Measurements from ENCODE around the gene DAW1.

GRCh38 chr2:227864161-227864756 is 7.2 kb upstream of the DAW1 start:
- no peak for TF ChIP-seq CTCF (IDR thresholded peaks at IDR 0.05)
- TF ChIP-seq, protein P1, sequence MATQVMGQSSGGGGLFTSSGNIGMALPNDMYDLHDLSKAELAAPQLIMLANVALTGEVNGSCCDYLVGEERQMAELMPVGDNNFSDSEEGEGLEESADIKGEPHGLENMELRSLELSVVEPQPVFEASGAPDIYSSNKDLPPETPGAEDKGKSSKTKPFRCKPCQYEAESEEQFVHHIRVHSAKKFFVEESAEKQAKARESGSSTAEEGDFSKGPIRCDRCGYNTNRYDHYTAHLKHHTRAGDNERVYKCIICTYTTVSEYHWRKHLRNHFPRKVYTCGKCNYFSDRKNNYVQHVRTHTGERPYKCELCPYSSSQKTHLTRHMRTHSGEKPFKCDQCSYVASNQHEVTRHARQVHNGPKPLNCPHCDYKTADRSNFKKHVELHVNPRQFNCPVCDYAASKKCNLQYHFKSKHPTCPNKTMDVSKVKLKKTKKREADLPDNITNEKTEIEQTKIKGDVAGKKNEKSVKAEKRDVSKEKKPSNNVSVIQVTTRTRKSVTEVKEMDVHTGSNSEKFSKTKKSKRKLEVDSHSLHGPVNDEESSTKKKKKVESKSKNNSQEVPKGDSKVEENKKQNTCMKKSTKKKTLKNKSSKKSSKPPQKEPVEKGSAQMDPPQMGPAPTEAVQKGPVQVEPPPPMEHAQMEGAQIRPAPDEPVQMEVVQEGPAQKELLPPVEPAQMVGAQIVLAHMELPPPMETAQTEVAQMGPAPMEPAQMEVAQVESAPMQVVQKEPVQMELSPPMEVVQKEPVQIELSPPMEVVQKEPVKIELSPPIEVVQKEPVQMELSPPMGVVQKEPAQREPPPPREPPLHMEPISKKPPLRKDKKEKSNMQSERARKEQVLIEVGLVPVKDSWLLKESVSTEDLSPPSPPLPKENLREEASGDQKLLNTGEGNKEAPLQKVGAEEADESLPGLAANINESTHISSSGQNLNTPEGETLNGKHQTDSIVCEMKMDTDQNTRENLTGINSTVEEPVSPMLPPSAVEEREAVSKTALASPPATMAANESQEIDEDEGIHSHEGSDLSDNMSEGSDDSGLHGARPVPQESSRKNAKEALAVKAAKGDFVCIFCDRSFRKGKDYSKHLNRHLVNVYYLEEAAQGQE (IDR thresholded peaks at IDR 0.05; ENCODE audit: insufficient read depth in 1 of 2, low read depth in 2 of 2, low read length in 1 of 2) = no peak

All from Panc1 (cell line).